WTC11 (cell line): ENCODE data around the gene ABHD13.
"Not testable (repeated sequence)": the region's sequence is repeated elsewhere in the genome, so short reads cannot be mapped to it uniquely, and the experiment has no call there.

Source experiments
- FOXJ3 ChIP-seq: sonication (generic); formaldehyde crosslinking; IDR thresholded peaks from 2 replicates; pipeline ENCODE4 v1.9.0; 2021; ENCODE audit warnings: missing genetic modification reagents, mild to moderate bottlenecking, borderline replicate concordance
- SP1 ChIP-seq: sonication (generic); formaldehyde crosslinking; conservative IDR thresholded peaks from 2 replicates; pipeline ENCODE4 v1.8.1; 2022; ENCODE audit warnings: missing genetic modification reagents
- TF ChIP-seq, protein P1 (sequence below): sonication (generic); formaldehyde crosslinking; IDR thresholded peaks from 2 replicates; pipeline ENCODE4 v1.8.1; 2022; ENCODE audit warnings: low read depth, missing genetic modification reagents, borderline replicate concordance

DNA sequence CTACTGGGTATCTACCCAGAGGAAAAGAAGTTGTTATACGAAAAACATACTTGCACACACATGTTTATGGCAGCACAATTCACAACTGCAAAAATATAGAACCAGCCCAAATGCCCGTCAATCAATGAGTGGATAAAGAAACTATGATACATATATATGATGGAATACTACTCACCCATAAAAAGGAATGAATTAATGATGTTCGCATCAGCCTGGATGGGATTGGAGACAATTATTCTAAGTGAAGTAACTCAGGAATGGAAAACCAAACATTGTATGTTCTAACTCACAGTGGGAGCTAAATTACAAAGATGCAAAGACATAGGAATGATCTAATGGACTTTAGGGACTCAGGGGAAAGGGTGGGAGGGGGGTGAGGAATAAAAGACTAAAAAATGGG, 49.7 kb downstream of the ABHD13 start:
- TF ChIP-seq FOXJ3, SP1 (CRISPR knock-in tag): not testable (repeated sequence)
- TF ChIP-seq, protein P1, sequence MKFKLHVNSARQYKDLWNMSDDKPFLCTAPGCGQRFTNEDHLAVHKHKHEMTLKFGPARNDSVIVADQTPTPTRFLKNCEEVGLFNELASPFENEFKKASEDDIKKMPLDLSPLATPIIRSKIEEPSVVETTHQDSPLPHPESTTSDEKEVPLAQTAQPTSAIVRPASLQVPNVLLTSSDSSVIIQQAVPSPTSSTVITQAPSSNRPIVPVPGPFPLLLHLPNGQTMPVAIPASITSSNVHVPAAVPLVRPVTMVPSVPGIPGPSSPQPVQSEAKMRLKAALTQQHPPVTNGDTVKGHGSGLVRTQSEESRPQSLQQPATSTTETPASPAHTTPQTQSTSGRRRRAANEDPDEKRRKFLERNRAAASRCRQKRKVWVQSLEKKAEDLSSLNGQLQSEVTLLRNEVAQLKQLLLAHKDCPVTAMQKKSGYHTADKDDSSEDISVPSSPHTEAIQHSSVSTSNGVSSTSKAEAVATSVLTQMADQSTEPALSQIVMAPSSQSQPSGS, result not testable (repeated sequence)
